ENCODE measurements around the gene KRT80.

KRT80 gene

GRCh38 chr12:52125476-52125900 is 66.3 kb downstream of the KRT80 start:
- Histone ChIP-seq H3K9ac (ENCODE audit: low read length in 2 of 2) (no peak overlapping the region), H3K4me1 (ENCODE audit: control insufficient read depth, insufficient read depth, low read length) (peaks cover 10% of the 10 kb centered on the region), H3K27ac (ENCODE audit: low read length) (no peak overlapping the region), H3K4me3 (ENCODE audit: low read length in 2 of 2) (no peak overlapping the region), H3K36me3 (ENCODE audit: control insufficient read depth in 2 of 2, insufficient read depth in 2 of 2, low read length in 2 of 2) (no peaks in the 10 kb centered on the region), H3K9me3 (ENCODE audit: control insufficient read depth in 2 of 2, low read length in 2 of 2) (no peaks in the 10 kb centered on the region), H3K27me3 (ENCODE audit: control insufficient read depth in 1 of 2, insufficient read depth in 2 of 2, low read length in 2 of 2) (peaks cover 2 to 13% of the 10 kb centered on the region in 2 donors)

DNA sequence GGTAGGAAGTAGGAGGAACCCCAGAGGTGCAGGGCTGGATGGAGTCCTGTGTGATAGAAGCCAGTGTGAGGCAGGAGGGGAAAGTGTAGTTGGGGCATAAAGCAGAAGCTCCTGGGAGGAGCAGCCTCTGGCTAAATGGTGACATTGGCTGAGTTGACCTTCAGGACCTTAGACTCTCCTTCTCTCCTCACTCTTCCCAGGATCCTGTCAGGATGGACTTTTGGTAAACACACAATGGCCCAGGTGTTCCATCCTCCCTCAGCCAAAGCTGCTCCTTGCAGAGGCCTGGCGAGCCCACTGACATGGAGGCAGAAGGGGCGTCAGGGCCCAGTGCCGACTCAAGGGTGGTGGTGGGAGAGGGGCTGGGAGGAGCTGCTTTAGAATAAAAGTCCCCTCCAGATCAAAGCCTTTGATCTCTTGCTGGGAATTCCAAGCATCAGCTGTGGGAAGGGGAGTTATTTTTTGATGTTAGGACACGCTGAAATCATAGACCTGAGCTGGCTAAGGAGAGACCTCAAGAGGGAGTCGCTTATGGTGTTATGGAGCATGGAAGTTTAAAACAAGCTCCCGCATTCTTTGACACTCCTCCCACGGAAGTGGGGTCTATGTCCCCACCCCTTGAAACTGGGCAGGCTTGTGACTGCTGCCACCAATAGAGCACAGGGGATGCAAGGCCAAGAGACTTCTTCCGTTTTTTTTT is 68.2 kb downstream of the KRT80 start:
- H3K27ac ChIP-seq (ENCODE audit: low read length) = no peak overlapping the region
- peaks cover 10% of the 10 kb centered on the region for H3K4me1 ChIP-seq (ENCODE audit: control insufficient read depth, insufficient read depth, low read length)
- peaks cover 9 to 13% of the 10 kb centered on the region in 2 donors for H3K27me3 ChIP-seq (ENCODE audit: control insufficient read depth in 1 of 2, insufficient read depth in 2 of 2, low read length in 2 of 2)

GRCh38 chr12:52122904-52123303 is 68.9 kb downstream of the KRT80 start:
- H3K27ac ChIP-seq (ENCODE audit: low read length) = no peak overlapping the region
- peaks cover 9 to 14% of the 10 kb centered on the region in 2 donors for H3K27me3 ChIP-seq (ENCODE audit: control insufficient read depth in 1 of 2, insufficient read depth in 2 of 2, low read length in 2 of 2)
- no peaks in the 10 kb centered on the region for H3K9me3 ChIP-seq (ENCODE audit: control insufficient read depth in 2 of 2, low read length in 2 of 2)
- no peak overlapping the region for H3K9ac ChIP-seq (ENCODE audit: low read length in 2 of 2)
- H3K36me3 ChIP-seq (ENCODE audit: control insufficient read depth in 2 of 2, insufficient read depth in 2 of 2, low read length in 2 of 2) = no peaks in the 10 kb centered on the region
- H3K4me3 ChIP-seq (ENCODE audit: low read length in 2 of 2) = no peak overlapping the region
- peaks cover 10% of the 10 kb centered on the region for H3K4me1 ChIP-seq (ENCODE audit: control insufficient read depth, insufficient read depth, low read length)

More for the DNA sequence above, 68.2 kb downstream of the KRT80 start:
- Histone ChIP-seq H3K36me3 (ENCODE audit: control insufficient read depth in 2 of 2, insufficient read depth in 2 of 2, low read length in 2 of 2) (no peaks in the 10 kb centered on the region), H3K9me3 (ENCODE audit: control insufficient read depth in 2 of 2, low read length in 2 of 2) (no peaks in the 10 kb centered on the region), H3K4me3 (ENCODE audit: low read length in 2 of 2) (no peak overlapping the region), H3K9ac (ENCODE audit: low read length in 2 of 2) (no peak overlapping the region)

DNA sequence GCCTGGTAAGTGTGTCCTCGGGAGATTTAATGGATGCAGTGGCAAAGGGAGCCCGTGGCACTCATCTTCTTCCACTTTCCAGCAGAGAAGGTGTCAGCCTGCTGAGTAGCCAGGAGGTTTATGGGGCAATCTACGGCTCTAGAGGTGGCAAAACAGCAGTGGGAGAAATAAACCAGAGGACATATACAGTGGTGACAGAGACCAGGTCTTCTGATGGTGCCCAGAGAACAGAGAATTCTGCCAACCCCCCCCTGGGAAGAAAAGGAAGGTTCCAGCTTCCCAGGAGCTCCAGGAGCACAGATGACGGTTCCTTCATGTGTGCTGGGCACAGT is 69.3 kb downstream of the KRT80 start:
- Histone ChIP-seq H3K9me3 (ENCODE audit: control insufficient read depth in 2 of 2, low read length in 2 of 2) (no peaks in the 10 kb centered on the region), H3K4me1 (ENCODE audit: control insufficient read depth, insufficient read depth, low read length) (peaks cover 10% of the 10 kb centered on the region), H3K27me3 (ENCODE audit: control insufficient read depth in 1 of 2, insufficient read depth in 2 of 2, low read length in 2 of 2) (peaks cover 9 to 16% of the 10 kb centered on the region in 2 donors), H3K27ac (ENCODE audit: low read length) (no peak overlapping the region), H3K9ac (ENCODE audit: low read length in 2 of 2) (no peak overlapping the region), H3K36me3 (ENCODE audit: control insufficient read depth in 2 of 2, insufficient read depth in 2 of 2, low read length in 2 of 2) (no peaks in the 10 kb centered on the region), H3K4me3 (ENCODE audit: low read length in 2 of 2) (no peak overlapping the region)

- H3K9ac ChIP-seq (ENCODE audit: low read length in 2 of 2) = no peak overlapping the region
- H3K27me3 ChIP-seq (ENCODE audit: control insufficient read depth in 1 of 2, insufficient read depth in 2 of 2, low read length in 2 of 2) = peaks cover 9 to 16% of the 10 kb centered on the region in 2 donors
- H3K27ac ChIP-seq (ENCODE audit: low read length) = no peak overlapping the region
- no peaks in the 10 kb centered on the region for H3K9me3 ChIP-seq (ENCODE audit: control insufficient read depth in 2 of 2, low read length in 2 of 2)
- H3K4me1 ChIP-seq (ENCODE audit: control insufficient read depth, insufficient read depth, low read length) = peaks cover 10% of the 10 kb centered on the region
- H3K4me3 ChIP-seq (ENCODE audit: low read length in 2 of 2) = no peak overlapping the region
- H3K36me3 ChIP-seq (ENCODE audit: control insufficient read depth in 2 of 2, insufficient read depth in 2 of 2, low read length in 2 of 2) = no peaks in the 10 kb centered on the region
These were observed 69.8 kb downstream of the KRT80 start for GRCh38 chr12:52121824-52122539.

- Histone ChIP-seq H3K4me1 (ENCODE audit: control insufficient read depth, insufficient read depth, low read length) (peaks cover 5% of the 10 kb centered on the region), H3K27me3 (ENCODE audit: control insufficient read depth in 1 of 2, insufficient read depth in 2 of 2, low read length in 2 of 2) (peaks cover 9 to 16% of the 10 kb centered on the region in 2 donors), H3K9ac (ENCODE audit: low read length in 2 of 2) (no peak overlapping the region), H3K27ac (ENCODE audit: low read length) (no peak overlapping the region), H3K9me3 (ENCODE audit: control insufficient read depth in 2 of 2, low read length in 2 of 2) (no peaks in the 10 kb centered on the region), H3K4me3 (ENCODE audit: low read length in 2 of 2) (no peak overlapping the region), H3K36me3 (ENCODE audit: control insufficient read depth in 2 of 2, insufficient read depth in 2 of 2, low read length in 2 of 2) (no peaks in the 10 kb centered on the region)
These were observed 70.6 kb downstream of the KRT80 start for GRCh38 chr12:52120951-52121823.

DNA sequence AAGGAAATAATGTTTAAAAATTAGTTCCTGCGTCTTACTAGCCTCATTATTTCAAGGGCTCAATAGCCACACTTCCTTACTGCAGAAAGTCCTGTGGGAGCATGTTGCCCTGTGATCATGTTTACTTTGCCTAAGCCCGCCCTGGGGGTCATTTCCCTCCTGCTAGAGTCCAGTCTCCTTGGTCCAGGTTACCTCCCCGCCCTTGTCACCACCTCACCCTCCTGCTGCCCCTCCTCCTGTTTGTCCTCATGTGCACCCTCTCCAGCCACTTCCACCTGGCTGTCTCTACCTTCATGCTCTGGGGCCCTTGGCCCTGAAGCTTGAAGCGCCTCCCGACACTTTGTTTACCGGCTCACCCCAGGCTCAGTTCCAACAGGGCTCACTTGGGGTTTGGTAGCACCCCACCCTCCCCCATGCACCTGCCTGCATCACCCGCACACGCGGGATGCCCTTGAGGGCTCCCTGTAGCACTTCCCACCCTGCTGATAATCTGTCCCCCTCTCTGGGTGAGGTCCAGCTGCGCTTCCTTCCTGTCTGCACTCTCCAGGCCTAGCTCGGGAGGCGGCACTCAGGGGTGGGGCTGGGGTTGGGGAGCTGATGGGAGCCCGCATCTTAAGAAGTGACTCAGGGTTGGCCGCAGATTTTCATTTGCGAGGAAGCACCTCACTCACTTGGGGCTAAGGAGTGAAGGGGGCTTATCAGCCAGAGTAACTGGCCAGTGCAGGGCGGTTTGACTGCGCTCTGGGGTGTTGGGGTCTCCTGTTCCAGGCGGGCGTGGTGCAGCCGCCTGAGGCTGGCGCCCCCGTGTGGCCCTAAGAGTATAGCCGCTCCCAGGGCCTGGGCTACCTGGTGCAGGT is 72.2 kb downstream of the KRT80 start:
- Histone ChIP-seq H3K9ac (ENCODE audit: low read length in 2 of 2) (no peak overlapping the region), H3K4me3 (ENCODE audit: low read length in 2 of 2) (no peak overlapping the region), H3K9me3 (ENCODE audit: control insufficient read depth in 2 of 2, low read length in 2 of 2) (no peaks in the 10 kb centered on the region), H3K36me3 (ENCODE audit: control insufficient read depth in 2 of 2, insufficient read depth in 2 of 2, low read length in 2 of 2) (no peaks in the 10 kb centered on the region), H3K27me3 (ENCODE audit: control insufficient read depth in 1 of 2, insufficient read depth in 2 of 2, low read length in 2 of 2) (peaks cover 9 to 14% of the 10 kb centered on the region in 2 donors), H3K4me1 (ENCODE audit: control insufficient read depth, insufficient read depth, low read length) (peaks cover 2% of the 10 kb centered on the region), H3K27ac (ENCODE audit: low read length) (no peak overlapping the region)

All from stomach smooth muscle (tissue), 2 donors.